ENCODE measurements around the gene ATP10B.

Gene ATP10B

DNA sequence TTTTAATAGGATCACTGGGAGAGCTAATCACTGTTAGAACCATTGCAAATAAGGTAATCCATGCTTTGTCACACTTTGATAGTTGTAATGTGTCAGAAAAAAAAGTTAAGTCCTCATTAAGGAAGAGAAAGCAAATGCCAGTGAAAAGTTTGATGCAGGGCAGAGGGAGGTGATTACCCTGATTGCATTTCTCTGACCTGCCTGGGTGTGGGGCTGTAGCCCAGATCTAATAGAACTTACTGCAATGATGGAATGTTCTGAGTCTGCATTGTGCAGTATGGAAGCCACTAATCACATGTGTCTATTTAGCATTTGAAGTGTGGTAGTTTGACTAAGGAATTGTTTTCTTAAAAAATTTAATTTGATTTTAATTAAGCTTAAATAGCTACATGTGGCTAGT, 202.7 kb downstream of the ATP10B start:
- no peaks in the 10 kb centered on the region for H3K9me3 ChIP-seq (ENCODE audit: control extremely low read depth in 1 of 5, control insufficient read depth in 4 of 5, insufficient read depth in 2 of 5, low read depth in 1 of 5, low read length in 4 of 5)
- peak in 1 of 3 donors; percentile 3 for DNase-seq
- no peak overlapping the region for H3K4me3 ChIP-seq (ENCODE audit: control insufficient read depth in 1 of 7, extremely low read depth in 1 of 7, insufficient read depth in 4 of 7, low read depth in 2 of 7, low read length in 6 of 7)
- H3K27ac ChIP-seq (ENCODE audit: insufficient read depth in 1 of 2, low read depth in 1 of 2, low read length in 2 of 2, poor library complexity in 1 of 2, severe bottlenecking in 2 of 2), result no peak overlapping the region
- H3K4me1 ChIP-seq (ENCODE audit: control extremely low read depth in 1 of 4, control insufficient read depth in 4 of 4, insufficient read depth in 4 of 4, low read length in 3 of 4), result no peaks in the 10 kb centered on the region
- CTCF ChIA-PET, result no interaction called here
- H3K36me3 ChIP-seq (ENCODE audit: control insufficient read depth in 4 of 4, insufficient read depth in 4 of 4, low read length in 3 of 4), result no peaks in the 10 kb centered on the region
- H3K27me3 ChIP-seq (replicated peaks in 2 of 5; ENCODE audit: control insufficient read depth in 4 of 5, insufficient read depth in 5 of 5, low read length in 4 of 5), result no peaks in the 10 kb centered on the region
- POLR2A ChIA-PET, result interaction anchor here (0.6 kb wide), 1 partner anchor 9 kb away, joined by 3 read pairs; no protein-coding TSS in a partner anchor

- no peaks in the 10 kb centered on the region for H3K9me3 ChIP-seq (ENCODE audit: control extremely low read depth in 1 of 5, control insufficient read depth in 4 of 5, insufficient read depth in 2 of 5, low read depth in 1 of 5, low read length in 4 of 5)
- H3K36me3 ChIP-seq (ENCODE audit: control insufficient read depth in 4 of 4, insufficient read depth in 4 of 4, low read length in 3 of 4), result no peaks in the 10 kb centered on the region
- H3K4me3 ChIP-seq (ENCODE audit: control insufficient read depth in 1 of 7, extremely low read depth in 1 of 7, insufficient read depth in 4 of 7, low read depth in 2 of 7, low read length in 6 of 7), result no peak overlapping the region
- CTCF ChIA-PET, result no interaction called here
- no peak for DNase-seq
- H3K4me1 ChIP-seq (ENCODE audit: control extremely low read depth in 1 of 4, control insufficient read depth in 4 of 4, insufficient read depth in 4 of 4, low read length in 3 of 4), result no peaks in the 10 kb centered on the region
- POLR2A ChIA-PET, result no interaction called here
- H3K27me3 ChIP-seq (replicated peaks in 2 of 5; ENCODE audit: control insufficient read depth in 4 of 5, insufficient read depth in 5 of 5, low read length in 4 of 5), result no peaks in the 10 kb centered on the region
- no peak overlapping the region for H3K27ac ChIP-seq (ENCODE audit: insufficient read depth in 1 of 2, low read depth in 1 of 2, low read length in 2 of 2, poor library complexity in 1 of 2, severe bottlenecking in 2 of 2)
Observed at GRCh38 chr5:160646033-160646432, 206.0 kb downstream of the ATP10B start.

DNA sequence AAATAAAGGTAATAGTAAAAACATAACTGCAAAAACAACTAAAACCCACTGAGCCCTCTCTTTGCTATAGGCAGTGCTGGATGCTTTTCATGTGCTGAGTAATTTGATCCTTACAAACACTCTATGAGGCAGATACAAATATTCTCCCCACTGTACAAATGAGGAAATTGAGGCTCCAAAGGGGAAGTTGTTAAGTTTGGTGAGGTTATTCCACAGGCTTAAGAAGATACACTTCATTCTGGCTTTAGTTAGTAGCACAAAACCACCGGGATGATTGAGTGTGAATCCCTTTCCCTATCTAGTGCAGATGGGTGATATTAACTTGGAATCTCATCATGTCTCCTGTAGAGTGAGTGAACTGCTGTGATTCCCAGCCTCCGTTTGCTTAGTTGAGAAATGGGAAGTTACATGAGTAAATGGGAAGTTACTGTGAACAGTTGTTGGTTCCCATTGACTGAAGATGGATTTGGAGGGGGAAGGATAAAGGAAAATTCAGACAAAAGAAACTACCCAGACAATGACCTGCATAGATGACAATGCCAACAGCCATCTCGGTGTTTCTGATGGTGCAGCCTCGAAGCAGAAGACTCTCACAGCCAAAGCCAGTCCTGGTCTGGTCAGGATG, 208.3 kb downstream of the ATP10B start:
- H3K27ac ChIP-seq (ENCODE audit: insufficient read depth in 1 of 2, low read depth in 1 of 2, low read length in 2 of 2, poor library complexity in 1 of 2, severe bottlenecking in 2 of 2), result no peak overlapping the region
- H3K4me3 ChIP-seq (ENCODE audit: control insufficient read depth in 1 of 7, extremely low read depth in 1 of 7, insufficient read depth in 4 of 7, low read depth in 2 of 7, low read length in 6 of 7), result no peak overlapping the region
- WGBS (ENCODE audit: insufficient coverage), result 75% methylated on average over 2 of the region's 4 CpGs

DNA sequence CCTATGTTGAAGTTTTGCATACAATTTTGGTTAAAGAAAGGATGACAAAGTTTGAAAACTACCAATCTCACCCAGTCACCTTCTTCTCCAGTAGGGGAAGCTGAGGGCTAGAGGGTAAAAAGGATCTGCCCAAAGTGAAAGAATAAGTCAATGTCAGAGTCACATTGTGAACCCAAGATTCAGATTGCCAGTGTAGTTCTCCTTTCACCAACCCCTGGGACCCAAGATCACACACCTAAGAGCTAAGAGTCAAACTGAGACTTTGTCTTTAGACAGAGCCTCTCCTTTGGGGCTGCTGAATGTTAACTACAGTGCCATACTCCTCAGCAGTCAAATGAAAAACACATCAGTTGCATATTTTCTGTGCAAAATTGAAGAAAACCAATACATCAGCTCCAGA, 210.6 kb downstream of the ATP10B start:
- CTCF ChIA-PET, result no interaction called here
- Histone ChIP-seq H3K27ac (ENCODE audit: insufficient read depth in 1 of 2, low read depth in 1 of 2, low read length in 2 of 2, poor library complexity in 1 of 2, severe bottlenecking in 2 of 2) (no peak overlapping the region), H3K36me3 (ENCODE audit: control insufficient read depth in 4 of 4, insufficient read depth in 4 of 4, low read length in 3 of 4) (no peaks in the 10 kb centered on the region), H3K27me3 (replicated peaks in 2 of 5; ENCODE audit: control insufficient read depth in 4 of 5, insufficient read depth in 5 of 5, low read length in 4 of 5) (no peaks in the 10 kb centered on the region), H3K4me1 (ENCODE audit: control extremely low read depth in 1 of 4, control insufficient read depth in 4 of 4, insufficient read depth in 4 of 4, low read length in 3 of 4) (no peaks in the 10 kb centered on the region), H3K4me3 (ENCODE audit: control insufficient read depth in 1 of 7, extremely low read depth in 1 of 7, insufficient read depth in 4 of 7, low read depth in 2 of 7, low read length in 6 of 7) (no peak overlapping the region), H3K9me3 (ENCODE audit: control extremely low read depth in 1 of 5, control insufficient read depth in 4 of 5, insufficient read depth in 2 of 5, low read depth in 1 of 5, low read length in 4 of 5) (no peaks in the 10 kb centered on the region)
- POLR2A ChIA-PET, result no interaction called here
- DNase-seq, result no peak

More for the DNA sequence above, 208.3 kb downstream of the ATP10B start:
- POLR2A ChIA-PET, result no interaction called here
- CTCF ChIA-PET, result interaction anchor here (1.2 kb wide), 1 partner anchor 9 kb away, joined by 3 read pairs; no protein-coding TSS in a partner anchor
- no peak for DNase-seq
- H3K9me3 ChIP-seq (ENCODE audit: control extremely low read depth in 1 of 5, control insufficient read depth in 4 of 5, insufficient read depth in 2 of 5, low read depth in 1 of 5, low read length in 4 of 5), result no peaks in the 10 kb centered on the region
- H3K4me1 ChIP-seq (ENCODE audit: control extremely low read depth in 1 of 4, control insufficient read depth in 4 of 4, insufficient read depth in 4 of 4, low read length in 3 of 4), result no peaks in the 10 kb centered on the region
- no peaks in the 10 kb centered on the region for H3K36me3 ChIP-seq (ENCODE audit: control insufficient read depth in 4 of 4, insufficient read depth in 4 of 4, low read length in 3 of 4)
- H3K27me3 ChIP-seq (replicated peaks in 2 of 5; ENCODE audit: control insufficient read depth in 4 of 5, insufficient read depth in 5 of 5, low read length in 4 of 5), result no peaks in the 10 kb centered on the region

DNA sequence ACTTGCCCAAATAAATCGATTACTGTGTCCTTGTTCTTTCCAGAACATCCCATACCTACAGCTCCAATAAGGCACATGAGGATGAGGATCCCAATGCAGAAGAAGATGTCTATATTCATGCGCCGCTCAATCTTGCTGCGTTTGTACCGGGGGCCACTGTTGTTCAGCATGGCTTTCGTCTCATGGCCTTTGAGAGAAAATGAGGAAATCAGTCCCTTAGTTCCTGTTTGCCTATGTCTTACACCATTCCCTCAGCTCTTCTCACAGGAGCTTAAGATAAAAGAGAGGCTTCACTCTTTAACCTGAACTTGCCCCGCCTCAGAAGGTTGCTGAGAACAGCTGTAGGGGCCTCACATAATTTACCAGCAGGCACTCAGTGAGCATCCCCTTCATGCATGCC, 211.6 kb downstream of the ATP10B start:
- no peaks in the 10 kb centered on the region for H3K36me3 ChIP-seq (ENCODE audit: control insufficient read depth in 4 of 4, insufficient read depth in 4 of 4, low read length in 3 of 4)
- POLR2A ChIA-PET, result interaction anchor here (0.5 to 0.6 kb wide), 2 partner anchors 9 to 181 kb away, joined by 3 read pairs; no protein-coding TSS in a partner anchor
- DNase-seq, result no peak
- H3K9me3 ChIP-seq (ENCODE audit: control extremely low read depth in 1 of 5, control insufficient read depth in 4 of 5, insufficient read depth in 2 of 5, low read depth in 1 of 5, low read length in 4 of 5), result no peaks in the 10 kb centered on the region
- H3K4me1 ChIP-seq (ENCODE audit: control extremely low read depth in 1 of 4, control insufficient read depth in 4 of 4, insufficient read depth in 4 of 4, low read length in 3 of 4), result no peaks in the 10 kb centered on the region
- H3K4me3 ChIP-seq (ENCODE audit: control insufficient read depth in 1 of 7, extremely low read depth in 1 of 7, insufficient read depth in 4 of 7, low read depth in 2 of 7, low read length in 6 of 7), result no peak overlapping the region
- CTCF ChIA-PET, result no interaction called here
- 82% methylated on average over 7 of the region's 7 CpGs for WGBS (ENCODE audit: insufficient coverage)
- H3K27me3 ChIP-seq (replicated peaks in 2 of 5; ENCODE audit: control insufficient read depth in 4 of 5, insufficient read depth in 5 of 5, low read length in 4 of 5), result no peaks in the 10 kb centered on the region
- H3K27ac ChIP-seq (ENCODE audit: insufficient read depth in 1 of 2, low read depth in 1 of 2, low read length in 2 of 2, poor library complexity in 1 of 2, severe bottlenecking in 2 of 2), result no peak overlapping the region

DNA sequence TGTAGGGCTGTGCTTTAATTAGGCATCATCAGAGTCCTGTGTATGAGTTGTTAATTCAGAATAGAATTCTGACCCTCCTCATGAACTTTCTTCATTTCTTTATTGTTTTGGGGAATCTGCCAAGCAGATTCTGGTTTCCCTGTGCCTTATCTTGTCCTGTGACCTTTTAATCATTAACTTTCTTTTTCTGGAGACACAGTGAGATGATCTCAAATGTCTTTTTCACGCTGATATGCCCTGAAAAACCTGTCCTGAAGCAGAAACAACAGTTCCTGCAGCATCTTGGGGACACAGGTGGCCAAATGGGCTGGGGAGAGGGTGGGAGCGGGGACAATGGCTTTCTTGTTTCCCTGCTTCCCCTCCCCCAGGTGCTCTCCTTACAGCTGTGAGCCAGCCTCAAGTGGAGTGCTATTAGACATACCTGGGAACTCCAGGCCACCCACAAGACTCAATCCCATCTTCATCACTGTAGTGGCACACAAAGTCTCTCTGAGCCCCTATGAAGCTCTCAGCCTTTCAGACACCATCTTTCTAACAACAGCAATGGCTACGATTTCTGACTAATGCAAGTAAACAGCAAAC, 213.8 kb downstream of the ATP10B start:
- POLR2A ChIA-PET, result no interaction called here
- DNase-seq, result no peak
- Histone ChIP-seq H3K9me3 (ENCODE audit: control extremely low read depth in 1 of 5, control insufficient read depth in 4 of 5, insufficient read depth in 2 of 5, low read depth in 1 of 5, low read length in 4 of 5) (no peaks in the 10 kb centered on the region), H3K4me3 (ENCODE audit: control insufficient read depth in 1 of 7, extremely low read depth in 1 of 7, insufficient read depth in 4 of 7, low read depth in 2 of 7, low read length in 6 of 7) (no peak overlapping the region), H3K27ac (ENCODE audit: insufficient read depth in 1 of 2, low read depth in 1 of 2, low read length in 2 of 2, poor library complexity in 1 of 2, severe bottlenecking in 2 of 2) (no peak overlapping the region), H3K27me3 (replicated peaks in 2 of 5; ENCODE audit: control insufficient read depth in 4 of 5, insufficient read depth in 5 of 5, low read length in 4 of 5) (peaks cover 0 to 1% (median 0%) of the 10 kb centered on the region in 5 experiments), H3K36me3 (ENCODE audit: control insufficient read depth in 4 of 4, insufficient read depth in 4 of 4, low read length in 3 of 4) (no peaks in the 10 kb centered on the region), H3K4me1 (ENCODE audit: control extremely low read depth in 1 of 4, control insufficient read depth in 4 of 4, insufficient read depth in 4 of 4, low read length in 3 of 4) (no peaks in the 10 kb centered on the region)
- 89% methylated on average over 2 of the region's 3 CpGs for WGBS (ENCODE audit: insufficient coverage)
- CTCF ChIA-PET, result no interaction called here

- no peak overlapping the region for H3K27ac ChIP-seq (ENCODE audit: insufficient read depth in 1 of 2, low read depth in 1 of 2, low read length in 2 of 2, poor library complexity in 1 of 2, severe bottlenecking in 2 of 2)
- POLR2A ChIA-PET, result no interaction called here
- H3K36me3 ChIP-seq (ENCODE audit: control insufficient read depth in 4 of 4, insufficient read depth in 4 of 4, low read length in 3 of 4), result no peaks in the 10 kb centered on the region
- no peaks in the 10 kb centered on the region for H3K4me1 ChIP-seq (ENCODE audit: control extremely low read depth in 1 of 4, control insufficient read depth in 4 of 4, insufficient read depth in 4 of 4, low read length in 3 of 4)
- no peaks in the 10 kb centered on the region for H3K9me3 ChIP-seq (ENCODE audit: control extremely low read depth in 1 of 5, control insufficient read depth in 4 of 5, insufficient read depth in 2 of 5, low read depth in 1 of 5, low read length in 4 of 5)
- H3K27me3 ChIP-seq (replicated peaks in 2 of 5; ENCODE audit: control insufficient read depth in 4 of 5, insufficient read depth in 5 of 5, low read length in 4 of 5), result peaks cover 0 to 1% (median 0%) of the 10 kb centered on the region in 5 experiments
- CTCF ChIA-PET, result no interaction called here
- DNase-seq, result no peak
- no peak overlapping the region for H3K4me3 ChIP-seq (ENCODE audit: control insufficient read depth in 1 of 7, extremely low read depth in 1 of 7, insufficient read depth in 4 of 7, low read depth in 2 of 7, low read length in 6 of 7)
- 100% methylated on average over 2 of the region's 4 CpGs for WGBS (ENCODE audit: insufficient coverage)
Observed at GRCh38 chr5:160637357-160638090, 214.5 kb downstream of the ATP10B start.
